GM12874 (cell line): Measurements from ENCODE around the gene ITGA3.

Experiments
- CTCF ChIP-seq: IDR thresholded peaks from 2 replicates; pipeline ENCODE4 v1.5.1; 2011; ENCODE audit warnings: low read depth, mild to moderate bottlenecking, control low read depth, low read length, moderate library complexity; ENCODE audit not compliant: insufficient read depth

ITGA3 gene

GRCh38 chr17:50103941-50104340, 48.0 kb downstream of the ITGA3 start:
- TF ChIP-seq CTCF = no peak

- TF ChIP-seq CTCF = no peak
Observed at GRCh38 chr17:50105811-50106210, 49.9 kb downstream of the ITGA3 start.

- TF ChIP-seq CTCF = no peak
Observed at GRCh38 chr17:50106393-50107131, 50.7 kb downstream of the ITGA3 start.

GRCh38 chr17:50107790-50108414, 52.0 kb downstream of the ITGA3 start:
- TF ChIP-seq CTCF = no peak

- no peak for TF ChIP-seq CTCF
Observed at GRCh38 chr17:50108556-50108955, 52.6 kb downstream of the ITGA3 start.

GRCh38 chr17:50109207-50109606, 53.3 kb downstream of the ITGA3 start:
- TF ChIP-seq CTCF = no peak

- TF ChIP-seq CTCF = no peak
Observed at GRCh38 chr17:50109785-50110184, 53.9 kb downstream of the ITGA3 start.
